ENCODE data around the gene DGKB. TPM values are rescaled to one million over a fixed set of nuclear protein-coding genes. Genes with fewer than 3 reads are reported as not detected.

The DGKB gene
- total RNA-seq, 1 experiment from 2014 or later: not detected

DNA sequence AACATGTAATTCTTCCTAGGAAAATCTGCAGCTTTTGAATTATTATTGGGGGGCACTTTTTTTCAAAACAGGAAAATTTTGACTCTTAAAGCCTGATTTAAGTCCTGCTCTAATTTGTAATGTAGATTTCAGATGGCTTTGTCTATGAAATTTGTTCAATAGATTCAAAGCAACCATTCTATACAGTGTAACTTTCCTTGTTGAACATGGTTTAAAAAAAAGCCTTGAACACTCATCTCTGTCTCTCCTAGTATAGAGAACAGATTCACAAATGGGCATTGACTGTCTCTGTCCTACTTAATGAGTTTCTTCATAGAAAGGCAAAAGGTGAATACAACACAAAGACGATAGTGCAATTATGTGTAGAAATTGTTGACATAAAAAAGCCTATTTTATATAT is 643.7 kb downstream of the DGKB start:
- H3K9me3 Mint-ChIP-seq (ENCODE audit: unreplicated experiment): no peaks in the 10 kb centered on the region
- ChIA-PET CTCF (no interaction called here), POLR2A (no interaction called here)
- H3K27me3 Mint-ChIP-seq (ENCODE audit: insufficient read depth, unreplicated experiment): no peaks in the 10 kb centered on the region
- TF ChIP-seq, protein P1, sequence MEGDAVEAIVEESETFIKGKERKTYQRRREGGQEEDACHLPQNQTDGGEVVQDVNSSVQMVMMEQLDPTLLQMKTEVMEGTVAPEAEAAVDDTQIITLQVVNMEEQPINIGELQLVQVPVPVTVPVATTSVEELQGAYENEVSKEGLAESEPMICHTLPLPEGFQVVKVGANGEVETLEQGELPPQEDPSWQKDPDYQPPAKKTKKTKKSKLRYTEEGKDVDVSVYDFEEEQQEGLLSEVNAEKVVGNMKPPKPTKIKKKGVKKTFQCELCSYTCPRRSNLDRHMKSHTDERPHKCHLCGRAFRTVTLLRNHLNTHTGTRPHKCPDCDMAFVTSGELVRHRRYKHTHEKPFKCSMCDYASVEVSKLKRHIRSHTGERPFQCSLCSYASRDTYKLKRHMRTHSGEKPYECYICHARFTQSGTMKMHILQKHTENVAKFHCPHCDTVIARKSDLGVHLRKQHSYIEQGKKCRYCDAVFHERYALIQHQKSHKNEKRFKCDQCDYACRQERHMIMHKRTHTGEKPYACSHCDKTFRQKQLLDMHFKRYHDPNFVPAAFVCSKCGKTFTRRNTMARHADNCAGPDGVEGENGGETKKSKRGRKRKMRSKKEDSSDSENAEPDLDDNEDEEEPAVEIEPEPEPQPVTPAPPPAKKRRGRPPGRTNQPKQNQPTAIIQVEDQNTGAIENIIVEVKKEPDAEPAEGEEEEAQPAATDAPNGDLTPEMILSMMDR (IDR thresholded peaks at IDR 0.05; ENCODE audit: unreplicated experiment): no peak
- no peak overlapping the region for H3K4me3 Mint-ChIP-seq (ENCODE audit: unreplicated experiment)
- H3K4me1 Mint-ChIP-seq (ENCODE audit: insufficient read depth, unreplicated experiment): no peaks in the 10 kb centered on the region
- H3K27ac Mint-ChIP-seq (ENCODE audit: low read depth, unreplicated experiment): no peak overlapping the region
- no peaks in the 10 kb centered on the region for H3K36me3 Mint-ChIP-seq (ENCODE audit: insufficient read depth, unreplicated experiment)
- BruUV-seq (replicated peaks): no TSS peak
- no peak for DNase-seq (ENCODE audit: unreplicated experiment)
- intact Hi-C loops (cut with micrococcal nuclease): no loop called here

GRCh38 chr7:14258441-14258840 is 644.1 kb downstream of the DGKB start:
- intact Hi-C loops (cut with micrococcal nuclease): no loop called here
- TF ChIP-seq, protein P1 (IDR thresholded peaks at IDR 0.05; ENCODE audit: unreplicated experiment): no peak
- ChIA-PET POLR2A (no interaction called here), CTCF (no interaction called here)
- Mint-ChIP-seq H3K9me3 (ENCODE audit: unreplicated experiment) (no peaks in the 10 kb centered on the region), H3K27me3 (ENCODE audit: insufficient read depth, unreplicated experiment) (no peaks in the 10 kb centered on the region), H3K4me3 (ENCODE audit: unreplicated experiment) (no peak overlapping the region), H3K27ac (ENCODE audit: low read depth, unreplicated experiment) (no peak overlapping the region), H3K36me3 (ENCODE audit: insufficient read depth, unreplicated experiment) (no peaks in the 10 kb centered on the region), H3K4me1 (ENCODE audit: insufficient read depth, unreplicated experiment) (no peaks in the 10 kb centered on the region)
- no TSS peak for BruUV-seq (replicated peaks)
- DNase-seq (ENCODE audit: unreplicated experiment): no peak

GRCh38 chr7:14252458-14252857 is 650.1 kb downstream of the DGKB start:
- CTCF ChIA-PET: no interaction called here
- TF ChIP-seq, protein P1 (IDR thresholded peaks at IDR 0.05; ENCODE audit: unreplicated experiment): no peak
- Mint-ChIP-seq H3K36me3 (ENCODE audit: insufficient read depth, unreplicated experiment) (no peaks in the 10 kb centered on the region), H3K9me3 (ENCODE audit: unreplicated experiment) (no peaks in the 10 kb centered on the region), H3K27ac (ENCODE audit: low read depth, unreplicated experiment) (no peak overlapping the region), H3K4me1 (ENCODE audit: insufficient read depth, unreplicated experiment) (no peaks in the 10 kb centered on the region), H3K4me3 (ENCODE audit: unreplicated experiment) (no peak overlapping the region), H3K27me3 (ENCODE audit: insufficient read depth, unreplicated experiment) (no peaks in the 10 kb centered on the region)
- DNase-seq (ENCODE audit: unreplicated experiment): no peak
- no TSS peak for BruUV-seq (replicated peaks)
- POLR2A ChIA-PET: interaction anchor here (0.5 kb wide), 1 partner anchor 273 kb away, joined by 5 read pairs; no protein-coding TSS in a partner anchor
- intact Hi-C loops (cut with micrococcal nuclease): no loop called here

DNA sequence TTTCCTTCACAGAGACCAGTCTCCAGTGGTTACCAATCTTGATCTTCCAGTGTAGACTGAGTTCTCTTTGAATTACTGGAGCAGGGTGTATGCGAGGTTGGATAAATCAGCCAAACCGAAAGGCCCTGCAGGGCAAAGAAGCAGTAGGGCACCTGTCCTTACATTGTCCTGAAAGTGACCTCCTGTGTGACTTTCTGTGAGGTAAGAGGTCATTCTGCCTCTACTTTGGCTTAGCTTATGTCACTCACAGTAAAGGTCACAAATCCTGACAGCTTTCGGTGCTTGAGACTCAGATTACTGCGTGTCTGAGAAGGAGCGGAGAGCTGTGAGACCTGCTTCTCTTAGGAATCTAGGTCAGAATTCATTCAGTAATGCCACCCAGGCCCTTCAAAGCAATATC is 660.4 kb downstream of the DGKB start:
- intact Hi-C loops (cut with micrococcal nuclease): no loop called here
- H3K9me3 Mint-ChIP-seq (ENCODE audit: unreplicated experiment): no peaks in the 10 kb centered on the region
- H3K27me3 Mint-ChIP-seq (ENCODE audit: insufficient read depth, unreplicated experiment): no peaks in the 10 kb centered on the region
- TF ChIP-seq, protein P1 (IDR thresholded peaks at IDR 0.05; ENCODE audit: unreplicated experiment): no peak
- peaks cover 6% of the 10 kb centered on the region for H3K36me3 Mint-ChIP-seq (ENCODE audit: insufficient read depth, unreplicated experiment)
- H3K27ac Mint-ChIP-seq (ENCODE audit: low read depth, unreplicated experiment): no peak overlapping the region
- BruUV-seq (replicated peaks): no TSS peak
- ChIA-PET CTCF (no interaction called here), POLR2A (no interaction called here)
- no peaks in the 10 kb centered on the region for H3K4me1 Mint-ChIP-seq (ENCODE audit: insufficient read depth, unreplicated experiment)
- no peak overlapping the region for H3K4me3 Mint-ChIP-seq (ENCODE audit: unreplicated experiment)
- no peak for DNase-seq (ENCODE audit: unreplicated experiment)

All from MCF 10A (cell line).